ENCODE results near the gene RBMS3. TPM values are rescaled to one million over a fixed set of nuclear protein-coding genes. Genes with fewer than 3 reads are reported as not detected.

Gene RBMS3
- total and polyA plus RNA-seq, 4 donors, result 4.8 to 117 (median 29.4) TPM

DNA sequence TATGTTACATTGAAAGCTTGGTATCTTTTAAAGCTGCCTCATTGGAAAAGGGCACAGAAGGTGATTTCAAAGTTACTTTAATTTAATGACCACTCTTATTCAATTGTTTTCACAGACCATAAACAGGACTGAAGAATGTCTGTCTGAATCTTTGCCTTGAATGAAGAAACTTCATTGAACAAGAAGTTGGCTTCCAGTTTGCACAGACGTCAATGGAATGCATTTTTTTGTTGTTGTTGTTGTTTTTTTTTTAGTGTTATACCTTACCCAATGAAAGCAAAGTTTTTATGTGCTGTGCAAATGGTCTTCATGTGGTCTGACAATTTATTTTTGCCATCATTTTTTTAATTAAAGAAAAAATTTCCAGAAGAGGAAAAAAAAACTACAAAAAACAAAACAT is 722.9 kb downstream of the RBMS3 start:
- WGBS, 2 donors, result 56 to 75% methylated on average over 1 of the region's 1 CpG

DNA sequence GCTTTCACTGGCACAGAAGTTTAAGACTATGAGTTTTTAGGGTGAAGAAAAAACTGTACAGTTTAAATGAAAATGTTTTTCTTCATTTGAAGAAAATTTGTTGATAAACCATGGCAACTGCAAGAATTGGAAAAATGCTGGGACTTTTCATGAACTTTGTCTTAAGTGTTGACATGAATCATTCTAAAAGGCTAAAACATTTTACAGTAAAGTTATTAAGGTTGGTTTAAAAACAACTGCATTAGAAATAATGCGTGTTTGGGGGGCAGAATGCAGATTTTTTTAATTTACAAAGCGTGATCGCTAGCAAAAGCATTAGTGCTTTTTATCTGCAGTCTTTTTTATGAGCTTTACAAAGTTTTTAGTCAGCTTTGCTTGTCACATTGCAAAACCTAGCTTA is 723.6 kb downstream of the RBMS3 start:
- WGBS, 2 donors, result 83 to 87% methylated on average over 3 of the region's 3 CpGs
- TF ChIP-seq, protein P1, sequence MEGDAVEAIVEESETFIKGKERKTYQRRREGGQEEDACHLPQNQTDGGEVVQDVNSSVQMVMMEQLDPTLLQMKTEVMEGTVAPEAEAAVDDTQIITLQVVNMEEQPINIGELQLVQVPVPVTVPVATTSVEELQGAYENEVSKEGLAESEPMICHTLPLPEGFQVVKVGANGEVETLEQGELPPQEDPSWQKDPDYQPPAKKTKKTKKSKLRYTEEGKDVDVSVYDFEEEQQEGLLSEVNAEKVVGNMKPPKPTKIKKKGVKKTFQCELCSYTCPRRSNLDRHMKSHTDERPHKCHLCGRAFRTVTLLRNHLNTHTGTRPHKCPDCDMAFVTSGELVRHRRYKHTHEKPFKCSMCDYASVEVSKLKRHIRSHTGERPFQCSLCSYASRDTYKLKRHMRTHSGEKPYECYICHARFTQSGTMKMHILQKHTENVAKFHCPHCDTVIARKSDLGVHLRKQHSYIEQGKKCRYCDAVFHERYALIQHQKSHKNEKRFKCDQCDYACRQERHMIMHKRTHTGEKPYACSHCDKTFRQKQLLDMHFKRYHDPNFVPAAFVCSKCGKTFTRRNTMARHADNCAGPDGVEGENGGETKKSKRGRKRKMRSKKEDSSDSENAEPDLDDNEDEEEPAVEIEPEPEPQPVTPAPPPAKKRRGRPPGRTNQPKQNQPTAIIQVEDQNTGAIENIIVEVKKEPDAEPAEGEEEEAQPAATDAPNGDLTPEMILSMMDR (IDR thresholded peaks at IDR 0.05; ENCODE audit: control extremely low read depth, extremely low read depth), result no peak
- Histone ChIP-seq H3K9me3 (ENCODE audit: control insufficient read depth in 4 of 4, insufficient read depth in 3 of 4, low read length in 3 of 4) (no peaks in the 10 kb centered on the region), H3K36me3 (ENCODE audit: control insufficient read depth in 4 of 4, insufficient read depth in 4 of 4, low read length in 4 of 4) (peaks cover 0 to 3% (median 0%) of the 10 kb centered on the region in 4 donors), H3K27me3 (ENCODE audit: control insufficient read depth in 3 of 3, insufficient read depth in 3 of 3, low read length in 2 of 3) (no peaks in the 10 kb centered on the region), H3K4me1 (ENCODE audit: control insufficient read depth in 5 of 5, insufficient read depth in 5 of 5, low read length in 5 of 5) (peaks cover 0 to 4% (median 0%) of the 10 kb centered on the region in 5 donors), H3K9ac (ENCODE audit: insufficient read depth in 1 of 2, low read length in 2 of 2) (no peak overlapping the region), H3K4me3 (no peak overlapping the region), H3K27ac (ENCODE audit: low read depth in 1 of 2, low read length in 1 of 2) (no peak overlapping the region)
- ATAC-seq (ENCODE audit: insufficient read depth, low FRiP score) (no peak), DNase-seq (peak in 1 of 3 donors; percentile 31)

More for the DNA sequence above, 722.9 kb downstream of the RBMS3 start:
- no peaks in the 10 kb centered on the region for H3K9me3 ChIP-seq (ENCODE audit: control insufficient read depth in 4 of 4, insufficient read depth in 3 of 4, low read length in 3 of 4)
- H3K9ac ChIP-seq (ENCODE audit: insufficient read depth in 1 of 2, low read length in 2 of 2), result no peak overlapping the region
- DNase-seq (no peak), ATAC-seq (ENCODE audit: insufficient read depth, low FRiP score) (no peak)
- no peaks in the 10 kb centered on the region for H3K27me3 ChIP-seq (ENCODE audit: control insufficient read depth in 3 of 3, insufficient read depth in 3 of 3, low read length in 2 of 3)
- TF ChIP-seq, protein P1 (IDR thresholded peaks at IDR 0.05; ENCODE audit: control extremely low read depth, extremely low read depth), result no peak
- no peak overlapping the region for H3K4me3 ChIP-seq
- H3K27ac ChIP-seq (ENCODE audit: low read depth in 1 of 2, low read length in 1 of 2), result no peak overlapping the region
- H3K4me1 ChIP-seq (ENCODE audit: control insufficient read depth in 5 of 5, insufficient read depth in 5 of 5, low read length in 5 of 5), result peaks cover 0 to 4% (median 0%) of the 10 kb centered on the region in 5 donors
- peaks cover 0 to 3% (median 0%) of the 10 kb centered on the region in 4 donors for H3K36me3 ChIP-seq (ENCODE audit: control insufficient read depth in 4 of 4, insufficient read depth in 4 of 4, low read length in 4 of 4)

- ATAC-seq (ENCODE audit: insufficient read depth, low FRiP score) (no peak), DNase-seq (no peak)
- Histone ChIP-seq H3K4me3 (no peak overlapping the region), H3K9ac (ENCODE audit: insufficient read depth in 1 of 2, low read length in 2 of 2) (no peak overlapping the region), H3K9me3 (ENCODE audit: control insufficient read depth in 4 of 4, insufficient read depth in 3 of 4, low read length in 3 of 4) (no peaks in the 10 kb centered on the region), H3K4me1 (ENCODE audit: control insufficient read depth in 5 of 5, insufficient read depth in 5 of 5, low read length in 5 of 5) (peaks cover 0 to 4% (median 0%) of the 10 kb centered on the region in 5 donors), H3K36me3 (ENCODE audit: control insufficient read depth in 4 of 4, insufficient read depth in 4 of 4, low read length in 4 of 4) (peaks cover 0 to 3% (median 0%) of the 10 kb centered on the region in 4 donors), H3K27me3 (ENCODE audit: control insufficient read depth in 3 of 3, insufficient read depth in 3 of 3, low read length in 2 of 3) (no peaks in the 10 kb centered on the region), H3K27ac (ENCODE audit: low read depth in 1 of 2, low read length in 1 of 2) (no peak overlapping the region)
- WGBS, 2 donors, result 98 to 100% methylated on average over 1 of the region's 1 CpG
- TF ChIP-seq, protein P1 (IDR thresholded peaks at IDR 0.05; ENCODE audit: control extremely low read depth, extremely low read depth), result no peak
These were observed 725.2 kb downstream of the RBMS3 start for GRCh38 chr3:30006111-30006510.

- Histone ChIP-seq H3K4me3 (no peak overlapping the region), H3K9ac (ENCODE audit: insufficient read depth in 1 of 2, low read length in 2 of 2) (no peak overlapping the region), H3K36me3 (ENCODE audit: control insufficient read depth in 4 of 4, insufficient read depth in 4 of 4, low read length in 4 of 4) (peaks cover 0 to 3% (median 0%) of the 10 kb centered on the region in 4 donors), H3K9me3 (ENCODE audit: control insufficient read depth in 4 of 4, insufficient read depth in 3 of 4, low read length in 3 of 4) (no peaks in the 10 kb centered on the region), H3K4me1 (ENCODE audit: control insufficient read depth in 5 of 5, insufficient read depth in 5 of 5, low read length in 5 of 5) (peaks cover 0 to 2% (median 0%) of the 10 kb centered on the region in 5 donors), H3K27me3 (ENCODE audit: control insufficient read depth in 3 of 3, insufficient read depth in 3 of 3, low read length in 2 of 3) (no peaks in the 10 kb centered on the region), H3K27ac (ENCODE audit: low read depth in 1 of 2, low read length in 1 of 2) (no peak overlapping the region)
- 43 to 71% methylated on average over 1 of the region's 1 CpG for WGBS, 2 donors
- ATAC-seq (ENCODE audit: insufficient read depth, low FRiP score) (no peak), DNase-seq (no peak)
- TF ChIP-seq, protein P1 (IDR thresholded peaks at IDR 0.05; ENCODE audit: control extremely low read depth, extremely low read depth), result no peak
These were observed 726.8 kb downstream of the RBMS3 start for GRCh38 chr3:30007668-30008067.

All from lung (tissue), 12 donors.